ENCODE measurements around the gene RAB36.

The RAB36 gene

DNA sequence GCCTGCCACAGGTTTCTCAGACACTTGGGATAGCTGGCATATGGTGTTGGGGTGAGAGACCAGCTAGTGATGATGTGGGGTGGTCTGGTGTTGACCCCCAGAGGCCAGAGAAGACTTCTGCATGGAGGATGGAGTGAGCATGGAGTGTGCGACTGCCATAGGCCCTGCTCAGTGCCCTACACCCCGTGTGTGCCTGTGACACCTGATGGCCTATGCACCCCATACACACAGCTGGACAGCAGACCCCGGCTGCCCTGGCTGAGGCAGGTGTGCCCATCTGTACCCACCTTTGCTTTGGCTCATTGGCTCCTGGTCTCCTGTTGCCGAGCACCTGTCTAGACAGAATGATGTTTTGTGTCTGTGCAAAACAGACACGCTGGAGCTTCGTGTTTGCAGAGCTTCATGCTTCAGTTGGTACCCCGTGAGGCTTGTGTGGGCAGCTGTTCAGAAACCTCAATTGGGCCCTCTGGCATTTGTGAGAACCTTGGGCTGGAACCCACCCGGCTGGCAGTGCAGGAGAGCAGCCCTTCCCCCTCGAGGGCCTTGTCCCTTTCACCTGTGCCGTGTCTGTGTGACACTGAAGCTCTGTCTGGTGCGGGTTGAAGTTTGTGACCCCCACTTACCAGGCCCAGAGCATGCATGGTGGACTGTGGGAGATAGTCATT, 62.6 kb downstream of the RAB36 start:
- H3K4me2 ChIP-seq (ENCODE audit: insufficient read depth, low read length), result no peak overlapping the region
- no peaks in the 10 kb centered on the region for H3K27me3 ChIP-seq (ENCODE audit: insufficient read depth, low read length, poor library complexity)
- H3K27ac ChIP-seq (ENCODE audit: low read length), result no peak overlapping the region
- no peak overlapping the region for H3K9ac ChIP-seq (ENCODE audit: low read depth, low read length)
- H2AFZ ChIP-seq (ENCODE audit: low read depth, low read length), result no peak overlapping the region
- TF ChIP-seq, protein P1, sequence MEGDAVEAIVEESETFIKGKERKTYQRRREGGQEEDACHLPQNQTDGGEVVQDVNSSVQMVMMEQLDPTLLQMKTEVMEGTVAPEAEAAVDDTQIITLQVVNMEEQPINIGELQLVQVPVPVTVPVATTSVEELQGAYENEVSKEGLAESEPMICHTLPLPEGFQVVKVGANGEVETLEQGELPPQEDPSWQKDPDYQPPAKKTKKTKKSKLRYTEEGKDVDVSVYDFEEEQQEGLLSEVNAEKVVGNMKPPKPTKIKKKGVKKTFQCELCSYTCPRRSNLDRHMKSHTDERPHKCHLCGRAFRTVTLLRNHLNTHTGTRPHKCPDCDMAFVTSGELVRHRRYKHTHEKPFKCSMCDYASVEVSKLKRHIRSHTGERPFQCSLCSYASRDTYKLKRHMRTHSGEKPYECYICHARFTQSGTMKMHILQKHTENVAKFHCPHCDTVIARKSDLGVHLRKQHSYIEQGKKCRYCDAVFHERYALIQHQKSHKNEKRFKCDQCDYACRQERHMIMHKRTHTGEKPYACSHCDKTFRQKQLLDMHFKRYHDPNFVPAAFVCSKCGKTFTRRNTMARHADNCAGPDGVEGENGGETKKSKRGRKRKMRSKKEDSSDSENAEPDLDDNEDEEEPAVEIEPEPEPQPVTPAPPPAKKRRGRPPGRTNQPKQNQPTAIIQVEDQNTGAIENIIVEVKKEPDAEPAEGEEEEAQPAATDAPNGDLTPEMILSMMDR (IDR thresholded peaks at IDR 0.05; ENCODE audit: borderline replicate concordance, extremely low read depth, low read length, poor library complexity, severe bottlenecking), result no peak
- TF ChIP-seq EZH2 (IDR thresholded peaks at IDR 0.05; ENCODE audit: borderline replicate concordance, low read depth, low read length, severe bottlenecking), result no peak
- peaks cover 6% of the 10 kb centered on the region for H3K4me1 ChIP-seq (ENCODE audit: insufficient read depth, low read length)
- peaks cover 49% of the 10 kb centered on the region for H3K36me3 ChIP-seq (ENCODE audit: insufficient read depth, low read length)
- no peaks in the 10 kb centered on the region for H3K9me3 ChIP-seq (ENCODE audit: insufficient read depth, low read length, severe bottlenecking)
- DNase-seq (no peak), ATAC-seq (ENCODE audit: insufficient read depth, low read depth) (no peak)
- peaks cover 32% of the 10 kb centered on the region for H4K20me1 ChIP-seq (ENCODE audit: insufficient read depth, low read length)
- H3K4me3 ChIP-seq (ENCODE audit: low read depth in 1 of 2, low read length in 2 of 2), result no peak overlapping the region
- H3K79me2 ChIP-seq (ENCODE audit: insufficient read depth, low read length), result peaks cover 86% of the 10 kb centered on the region

DNA sequence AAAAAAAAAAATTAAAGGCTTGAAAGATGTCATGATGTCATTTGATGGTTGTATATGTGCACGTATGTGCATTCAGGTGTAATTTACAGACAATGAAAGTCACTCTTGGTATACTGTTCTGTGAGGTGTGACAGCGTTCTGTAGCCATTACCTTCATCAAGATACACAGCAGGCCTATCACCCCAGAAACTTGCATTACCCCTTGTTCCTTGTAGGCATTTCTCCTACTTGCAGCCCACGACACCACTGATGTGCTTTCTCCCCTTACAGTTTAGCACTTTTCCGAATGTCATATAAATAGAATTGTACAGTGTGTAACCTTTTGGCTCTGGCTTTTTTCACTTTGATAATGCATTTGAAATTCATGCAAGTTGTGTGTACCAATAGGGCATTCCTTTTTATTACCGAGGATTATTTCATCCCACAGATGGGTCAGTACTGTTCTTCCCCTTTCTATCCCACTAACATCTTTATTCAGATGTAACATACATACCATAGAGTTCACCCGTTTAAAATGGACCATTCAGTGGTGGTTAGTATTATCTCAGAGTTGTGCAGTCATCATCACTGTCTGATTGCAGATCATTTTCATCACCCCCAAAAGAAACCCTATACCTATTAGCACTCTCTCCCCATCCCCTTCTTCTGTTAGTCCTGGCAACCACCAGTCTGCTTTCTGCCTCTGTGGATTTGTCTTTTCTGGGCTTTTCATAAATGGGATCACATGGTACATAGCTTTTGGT, 65.3 kb downstream of the RAB36 start:
- DNase-seq (no peak), ATAC-seq (ENCODE audit: insufficient read depth, low read depth) (no peak)
- peaks cover 86% of the 10 kb centered on the region for H3K79me2 ChIP-seq (ENCODE audit: insufficient read depth, low read length)
- H3K9ac ChIP-seq (ENCODE audit: low read depth, low read length), result no peak overlapping the region
- H3K4me3 ChIP-seq (ENCODE audit: low read depth in 1 of 2, low read length in 2 of 2), result no peak overlapping the region
- 0 out of 2 replicates have a peak overlapping the region, but pooled peaks have one; percentile 4 for H3K27ac ChIP-seq (ENCODE audit: low read length)
- TF ChIP-seq EZH2 (IDR thresholded peaks at IDR 0.05; ENCODE audit: borderline replicate concordance, low read depth, low read length, severe bottlenecking), result no peak
- TF ChIP-seq, protein P1 (IDR thresholded peaks at IDR 0.05; ENCODE audit: borderline replicate concordance, extremely low read depth, low read length, poor library complexity, severe bottlenecking), result no peak
- H3K4me1 ChIP-seq (ENCODE audit: insufficient read depth, low read length), result peaks cover 33% of the 10 kb centered on the region
- H2AFZ ChIP-seq (ENCODE audit: low read depth, low read length), result no peak overlapping the region
- H3K9me3 ChIP-seq (ENCODE audit: insufficient read depth, low read length, severe bottlenecking), result no peaks in the 10 kb centered on the region
- H3K36me3 ChIP-seq (ENCODE audit: insufficient read depth, low read length), result peaks cover 25% of the 10 kb centered on the region
- no peak overlapping the region for H3K4me2 ChIP-seq (ENCODE audit: insufficient read depth, low read length)
- no peaks in the 10 kb centered on the region for H3K27me3 ChIP-seq (ENCODE audit: insufficient read depth, low read length, poor library complexity)
- peaks cover 11% of the 10 kb centered on the region; the same call in 1 of the 2 replicates for H4K20me1 ChIP-seq (ENCODE audit: insufficient read depth, low read length)

DNA sequence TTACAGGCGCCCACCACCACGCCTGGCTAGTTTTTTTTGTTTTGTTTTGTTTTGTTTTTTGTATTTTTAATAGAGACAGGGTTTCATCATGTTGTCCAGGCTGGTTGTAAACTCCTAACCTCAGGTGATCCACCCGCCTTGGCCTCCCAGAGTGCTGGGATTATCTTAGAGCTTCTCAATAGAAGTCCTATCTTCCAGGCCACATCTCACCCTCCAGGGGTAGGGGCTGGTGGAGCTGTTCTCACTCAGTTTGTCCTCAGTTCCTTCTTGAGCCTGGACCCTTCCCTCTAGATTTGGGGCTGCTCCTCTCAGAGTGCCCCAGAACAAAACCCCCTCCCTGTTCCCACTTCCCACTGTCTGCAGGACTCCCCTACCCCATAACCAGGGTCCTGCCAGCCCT, 66.3 kb downstream of the RAB36 start:
- Histone ChIP-seq H3K36me3 (ENCODE audit: insufficient read depth, low read length) (peaks cover 21% of the 10 kb centered on the region), H3K27me3 (ENCODE audit: insufficient read depth, low read length, poor library complexity) (no peaks in the 10 kb centered on the region), H3K27ac (ENCODE audit: low read length) (peak overlapping the region; percentile 53), H3K4me2 (ENCODE audit: insufficient read depth, low read length) (no peak overlapping the region), H3K4me3 (ENCODE audit: low read depth in 1 of 2, low read length in 2 of 2) (no peak overlapping the region), H3K79me2 (ENCODE audit: insufficient read depth, low read length) (peaks cover 88% of the 10 kb centered on the region), H2AFZ (ENCODE audit: low read depth, low read length) (no peak overlapping the region), H3K9me3 (ENCODE audit: insufficient read depth, low read length, severe bottlenecking) (no peaks in the 10 kb centered on the region), H3K9ac (ENCODE audit: low read depth, low read length) (no peak overlapping the region), H3K4me1 (ENCODE audit: insufficient read depth, low read length) (peaks cover 43% of the 10 kb centered on the region), H4K20me1 (ENCODE audit: insufficient read depth, low read length) (peaks cover 7% of the 10 kb centered on the region; the same call in 1 of the 2 replicates)
- TF ChIP-seq, protein P1 (IDR thresholded peaks at IDR 0.05; ENCODE audit: borderline replicate concordance, extremely low read depth, low read length, poor library complexity, severe bottlenecking), result no peak
- no peak for TF ChIP-seq EZH2 (IDR thresholded peaks at IDR 0.05; ENCODE audit: borderline replicate concordance, low read depth, low read length, severe bottlenecking)
- no peak for DNase-seq
- ATAC-seq (ENCODE audit: insufficient read depth, low read depth), result no peak
